IPS-NIHi11 (cell line): ENCODE results near the gene HSPB9.
"Not testable (repeated sequence)": the region's sequence is repeated elsewhere in the genome, so short reads cannot be mapped to it uniquely, and the experiment has no call there.

Experiments used
- DNase-seq: peaks from one replicate; pipeline ENCODE4 v3.0.0; 2012; ENCODE audit warnings: mixed read lengths, low spot score

Gene HSPB9

DNA sequence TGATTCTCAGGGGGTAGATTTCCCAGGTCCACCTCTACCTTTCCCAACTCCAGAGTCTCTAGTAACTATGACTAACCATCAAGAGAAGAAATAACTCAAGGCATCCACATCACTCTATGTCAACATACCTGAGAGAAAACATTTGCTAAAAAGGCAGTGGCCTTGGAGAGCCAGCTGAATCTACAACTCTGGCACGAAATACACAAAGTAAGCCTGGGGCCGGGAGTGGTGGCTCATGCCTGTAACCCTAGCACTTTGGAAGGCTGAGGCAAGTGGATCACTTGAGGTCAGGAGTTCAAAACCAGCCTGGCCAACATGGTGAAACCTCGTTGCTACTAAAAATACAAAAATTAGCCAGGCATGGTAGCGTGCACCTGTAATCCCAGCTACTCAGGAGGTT is 20.5 kb downstream of the HSPB9 start:
- not testable (repeated sequence) for DNase-seq

DNA sequence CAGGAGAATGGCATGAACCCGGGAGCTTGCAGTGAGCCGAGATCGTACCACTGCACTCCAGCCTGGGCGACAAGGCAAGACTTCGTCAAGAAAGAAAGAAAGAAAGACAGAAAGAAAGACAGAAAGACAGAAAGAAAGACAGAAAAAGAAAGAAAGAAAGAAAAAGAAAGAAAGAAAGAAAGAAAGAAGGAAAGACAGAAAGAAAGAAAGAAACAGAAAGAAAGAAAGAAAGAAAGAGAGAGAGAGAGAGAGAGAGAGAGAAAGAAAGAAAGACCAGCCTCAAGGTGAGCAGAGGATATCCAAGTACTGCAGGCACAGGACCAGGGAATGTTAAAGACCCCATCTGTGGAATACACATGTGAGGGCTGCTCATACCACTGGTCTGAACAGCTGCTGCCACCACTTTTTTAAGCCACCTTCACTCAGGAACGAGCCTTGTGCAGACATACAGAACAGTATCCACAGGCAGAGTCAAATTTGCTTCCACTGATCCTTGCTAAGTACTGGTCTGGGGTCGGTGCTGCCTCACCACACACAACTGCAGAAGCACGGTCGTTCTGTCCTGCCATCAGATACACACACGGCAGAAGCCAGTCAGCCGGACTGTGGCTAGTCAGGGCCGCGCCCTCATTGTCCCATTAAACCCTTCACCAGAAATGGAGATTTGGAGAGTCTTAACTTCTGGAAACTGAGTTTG is 24.5 kb downstream of the HSPB9 start:
- no peak for DNase-seq

DNA sequence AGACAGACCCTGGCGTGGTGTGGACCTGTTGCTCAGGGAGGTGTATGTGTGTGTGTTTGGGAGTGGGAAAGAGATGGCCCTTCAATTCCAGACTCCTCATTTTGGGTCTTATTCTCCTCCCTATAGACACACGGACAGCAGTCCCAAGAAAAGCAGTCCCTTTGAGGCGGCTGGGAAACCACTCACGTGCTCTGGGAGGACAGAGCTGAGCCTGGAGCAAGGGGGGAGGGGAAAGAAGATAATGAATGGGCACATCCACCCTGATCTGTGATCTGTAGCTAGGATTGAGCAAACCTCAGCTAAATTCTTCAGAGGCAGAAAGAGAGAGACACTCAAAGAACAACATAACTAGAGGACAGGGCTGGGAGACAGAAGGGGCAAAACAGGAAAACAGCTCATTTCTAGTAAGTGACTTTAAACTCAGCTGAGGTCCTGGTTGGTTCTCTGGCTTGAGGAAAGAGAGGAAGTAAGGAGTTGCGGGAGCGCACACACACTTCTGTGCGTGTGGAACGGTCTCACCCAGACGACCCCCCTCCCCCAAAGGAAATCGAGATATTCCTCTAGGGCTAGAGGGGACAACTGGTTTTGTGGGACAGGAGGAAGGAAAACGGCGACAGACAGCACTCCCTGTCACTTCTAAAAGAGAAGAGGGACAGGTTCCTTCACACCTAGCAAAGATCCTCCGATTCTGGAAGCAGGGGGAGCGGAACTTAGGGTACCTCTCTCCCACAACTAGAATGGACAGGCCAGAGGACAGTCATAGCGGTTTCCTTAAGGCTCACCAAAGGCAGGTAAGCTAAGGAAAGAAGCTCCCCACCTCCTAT is 31.5 kb downstream of the HSPB9 start:
- DNase-seq, result no peak

DNA sequence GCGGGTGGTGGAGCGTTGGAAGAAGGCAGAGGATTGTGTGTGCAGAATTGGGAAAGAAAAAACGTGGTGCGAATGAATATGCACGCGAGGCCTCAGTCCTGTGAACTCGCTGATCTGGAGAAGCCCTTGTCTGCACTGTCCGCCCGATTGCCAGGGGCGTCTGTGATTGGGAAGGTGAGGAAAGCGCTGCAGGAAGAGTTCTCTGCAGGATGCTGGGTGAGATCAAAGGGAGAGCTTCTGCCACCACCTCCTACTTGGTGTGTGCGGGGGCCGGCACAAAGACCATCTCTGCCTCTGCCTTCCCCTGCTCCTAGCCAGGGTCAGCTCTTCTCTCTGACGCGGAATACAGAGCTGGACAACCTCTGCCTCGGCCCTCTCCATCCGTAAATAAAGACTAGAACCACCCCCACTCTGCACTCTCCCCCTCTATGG is 33.0 kb downstream of the HSPB9 start:
- no peak for DNase-seq

DNA sequence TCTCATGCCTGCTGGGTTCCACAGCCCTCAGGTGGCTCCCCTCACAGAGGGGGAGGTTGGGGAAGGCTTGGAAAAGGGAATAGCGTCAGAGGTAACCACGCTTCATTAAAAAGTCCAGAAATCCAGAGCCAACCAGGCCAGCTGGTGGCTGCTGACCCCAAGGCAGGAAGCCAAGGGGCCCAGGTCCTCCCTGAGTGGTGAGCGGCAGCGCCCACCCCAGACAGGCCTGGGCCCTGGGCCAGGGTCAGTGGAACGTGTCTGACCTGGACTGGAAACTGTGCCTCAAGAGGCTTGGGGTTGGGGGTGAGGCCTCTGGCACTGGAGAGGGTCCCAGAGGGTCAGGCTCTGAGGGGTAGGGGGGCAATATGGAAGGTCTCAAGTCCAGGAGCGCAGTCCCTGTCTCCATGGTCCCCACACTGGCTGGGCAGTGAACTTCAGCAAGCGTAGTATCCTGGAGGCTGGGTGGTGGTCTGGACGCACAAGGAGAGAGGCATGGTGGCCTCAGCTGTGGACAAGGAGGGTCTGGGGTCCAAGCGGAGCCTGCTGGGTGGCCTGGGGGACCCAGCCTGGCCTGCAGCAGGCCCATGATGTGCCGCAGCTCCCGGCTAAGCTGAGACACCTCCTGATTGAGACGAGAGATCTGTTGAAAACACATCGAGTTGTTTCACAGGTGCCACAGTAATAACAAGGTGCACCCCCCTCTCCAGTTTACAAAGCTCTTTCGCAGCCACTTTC is 37.4 kb downstream of the HSPB9 start:
- DNase-seq, result no peak

DNA sequence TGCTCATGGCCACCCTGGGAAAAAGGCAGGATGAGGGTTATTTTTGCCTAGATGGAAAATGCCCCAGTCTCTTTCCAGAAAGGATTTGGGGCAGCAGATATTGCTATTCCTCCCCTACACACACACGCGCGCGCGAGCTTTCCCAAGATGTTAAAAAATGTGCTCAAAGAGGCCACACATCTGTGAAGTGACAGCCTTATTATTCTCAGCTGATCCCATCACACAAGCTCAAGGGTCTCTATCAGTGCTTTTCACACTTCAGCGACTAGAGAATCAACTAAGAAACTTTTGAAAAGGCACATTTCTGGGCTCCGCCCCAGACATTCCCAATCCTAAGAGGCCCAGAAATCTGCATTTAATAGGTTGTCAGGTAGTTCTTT is 37.9 kb downstream of the HSPB9 start:
- no peak for DNase-seq

DNA sequence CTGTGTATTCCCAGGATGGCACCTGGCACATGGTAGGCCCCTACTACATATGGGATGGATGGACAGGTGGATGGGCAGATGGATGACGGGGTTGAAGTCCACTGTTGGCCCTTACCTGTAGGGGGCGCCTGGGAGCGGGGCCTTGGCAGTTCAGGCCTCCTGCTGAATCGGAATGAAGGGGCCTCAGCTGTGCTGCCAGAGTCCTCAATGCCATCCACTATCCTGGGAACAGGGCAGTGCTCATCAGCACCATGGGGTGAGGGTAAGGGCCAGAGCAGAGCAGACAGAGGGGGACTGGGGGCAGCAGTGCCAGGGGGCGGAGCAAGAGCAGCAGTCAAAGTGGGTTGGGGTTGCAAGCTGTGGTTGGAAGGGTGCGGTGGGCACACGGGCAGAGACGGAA is 40.5 kb downstream of the HSPB9 start:
- peak; percentile 85 for DNase-seq

DNA sequence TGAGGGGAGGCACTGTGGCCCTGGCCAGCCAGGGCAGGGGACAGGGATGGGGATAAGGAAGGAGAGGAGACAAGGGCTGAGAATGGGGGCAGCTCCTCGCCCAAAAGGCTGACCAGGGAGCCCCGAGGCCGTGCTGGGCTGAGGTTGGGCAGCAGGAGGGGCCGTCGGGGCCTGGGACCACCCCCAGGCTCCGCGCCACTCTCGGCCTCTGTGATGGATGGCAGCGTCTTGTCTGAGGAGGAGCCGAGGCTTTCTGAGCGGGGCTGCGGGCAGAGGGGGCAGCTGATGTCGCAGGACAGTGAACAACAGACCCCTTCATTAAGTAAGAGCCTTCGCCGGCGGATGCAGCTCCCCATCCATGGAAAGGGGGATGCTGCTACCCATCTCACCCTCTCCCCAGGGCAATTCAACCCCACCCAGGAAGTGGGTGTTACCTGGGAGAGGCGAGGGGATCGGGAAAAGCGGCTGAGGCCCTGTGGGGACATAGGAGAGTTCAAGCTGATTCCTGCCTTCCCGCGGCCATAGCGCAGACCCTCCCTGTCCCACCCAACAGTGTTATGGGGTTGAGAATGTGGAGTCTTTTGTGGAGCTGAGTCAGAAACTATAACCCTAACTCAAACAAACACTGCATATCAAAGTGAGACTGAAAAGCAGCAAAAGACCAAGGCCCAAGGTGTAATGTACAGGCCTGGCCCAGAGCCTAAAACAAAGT is 41.2 kb downstream of the HSPB9 start:
- DNase-seq, result no peak

DNA sequence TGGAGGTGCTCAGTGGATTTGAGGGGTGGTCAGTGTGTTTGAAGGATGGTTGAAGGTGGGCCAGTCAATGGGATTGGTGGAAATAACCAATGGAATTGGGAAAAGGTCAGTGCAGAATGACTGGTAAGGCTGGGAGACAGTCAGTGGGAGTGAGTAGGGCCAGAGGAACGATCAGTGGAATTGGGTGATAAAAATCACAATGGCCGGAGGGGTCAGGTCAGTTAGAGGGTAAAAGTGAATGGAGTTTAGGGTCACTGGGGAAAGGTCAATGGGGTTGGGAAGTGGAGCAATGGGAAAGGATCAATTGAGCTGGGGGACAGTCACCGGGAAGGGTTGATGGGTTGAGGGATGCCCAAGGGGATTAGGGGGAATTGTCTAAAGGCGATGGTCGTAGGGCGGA is 43.1 kb downstream of the HSPB9 start:
- DNase-seq, result no peak

DNA sequence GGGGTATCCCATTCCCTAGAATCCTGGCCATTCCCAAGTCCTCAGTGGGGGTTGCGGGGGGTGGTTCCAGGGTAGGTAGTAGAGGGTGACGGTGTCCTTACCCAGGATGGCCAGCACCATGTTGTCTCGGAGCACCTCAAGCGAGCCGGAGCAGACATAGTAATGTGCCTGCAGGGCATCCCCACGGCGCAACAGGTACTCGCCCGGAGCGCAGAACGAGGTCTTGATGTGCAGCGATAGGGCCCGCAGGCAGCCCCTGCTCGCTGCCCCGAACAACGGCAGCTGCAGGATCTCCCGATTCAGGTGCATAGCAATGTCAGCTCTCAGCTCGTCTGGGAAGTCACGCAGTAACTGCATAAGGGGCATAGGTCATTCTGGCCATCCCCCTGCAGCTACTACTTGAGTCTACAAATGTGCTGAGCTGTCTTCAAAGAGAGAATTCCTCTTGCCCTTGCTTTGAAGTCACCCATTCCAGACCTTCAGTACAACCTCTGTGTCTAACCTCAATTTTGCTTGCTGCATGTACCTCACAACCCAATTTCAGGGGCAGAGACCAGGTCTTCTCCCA is 43.7 kb downstream of the HSPB9 start:
- no peak for DNase-seq

DNA sequence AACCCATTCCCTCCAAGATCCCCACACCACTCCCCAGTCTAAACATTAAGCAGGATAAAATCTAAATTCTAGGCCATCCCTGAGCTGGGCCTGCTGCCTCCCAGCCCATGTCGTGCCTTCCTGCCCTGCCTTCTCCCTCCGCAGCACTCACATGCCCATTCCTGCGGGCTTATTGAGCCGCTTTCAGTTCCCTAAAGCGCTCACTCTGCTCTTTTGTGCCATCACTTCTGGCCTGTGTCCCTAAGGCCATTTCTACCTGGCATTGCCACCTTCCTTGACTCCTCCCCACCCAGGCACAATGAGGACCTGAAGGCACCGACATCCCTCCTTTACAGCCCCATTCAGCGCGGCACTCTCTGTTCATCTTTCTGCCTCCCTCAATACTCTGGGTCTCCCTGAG is 45.2 kb downstream of the HSPB9 start:
- DNase-seq, result no peak

DNA sequence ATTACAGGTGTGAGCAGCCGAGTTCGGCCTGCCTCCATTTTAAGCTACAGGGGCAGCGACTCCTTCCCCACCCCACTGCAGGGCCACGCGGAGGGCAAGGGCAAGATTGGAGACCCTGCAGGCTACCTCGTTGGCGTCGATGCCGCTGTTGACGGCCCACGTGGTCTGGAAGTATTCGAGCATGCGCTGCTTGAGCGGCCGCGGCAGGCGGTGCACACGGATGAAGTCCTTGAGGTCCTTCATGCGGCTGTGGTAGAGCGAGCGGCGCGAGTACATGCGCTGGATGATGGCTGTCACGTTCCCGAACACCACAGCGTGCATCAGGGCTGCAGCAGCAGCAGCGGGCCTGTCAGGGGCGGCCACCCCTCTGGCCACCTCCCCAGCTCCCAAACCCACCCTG is 46.7 kb downstream of the HSPB9 start:
- DNase-seq, result no peak

DNA sequence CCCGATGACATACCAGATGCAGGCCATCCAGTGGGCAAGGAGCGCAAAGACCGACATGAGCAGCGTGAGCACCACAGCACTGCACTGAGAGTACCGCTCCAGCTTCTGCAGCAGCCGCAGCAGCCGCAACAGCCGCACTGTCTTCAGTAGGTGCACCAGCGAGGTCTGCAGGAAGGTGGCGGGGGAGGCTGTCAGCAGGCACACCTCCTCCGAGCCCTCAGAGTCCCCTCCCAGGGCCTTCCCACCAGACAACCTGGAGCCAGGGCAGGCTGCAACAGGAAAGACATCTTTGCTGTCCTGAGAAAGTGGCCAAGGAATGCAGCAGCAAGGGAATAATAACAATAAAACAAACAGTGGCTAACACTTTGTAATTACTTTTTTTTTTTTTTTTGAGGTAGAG is 49.2 kb downstream of the HSPB9 start:
- peak; percentile 68 for DNase-seq
